HG02840 (cell line): Measurements from ENCODE around the gene MCC.

Experiments used
- ATAC-seq: cut with Tn5 transposase; IDR thresholded peaks from one replicate; pipeline ENCODE4 v1.9.1; 2021; ENCODE audit warnings: mild to moderate bottlenecking, moderate library complexity, moderate number of reproducible peaks; ENCODE audit not compliant: unreplicated experiment, low FRiP score

Gene MCC

DNA sequence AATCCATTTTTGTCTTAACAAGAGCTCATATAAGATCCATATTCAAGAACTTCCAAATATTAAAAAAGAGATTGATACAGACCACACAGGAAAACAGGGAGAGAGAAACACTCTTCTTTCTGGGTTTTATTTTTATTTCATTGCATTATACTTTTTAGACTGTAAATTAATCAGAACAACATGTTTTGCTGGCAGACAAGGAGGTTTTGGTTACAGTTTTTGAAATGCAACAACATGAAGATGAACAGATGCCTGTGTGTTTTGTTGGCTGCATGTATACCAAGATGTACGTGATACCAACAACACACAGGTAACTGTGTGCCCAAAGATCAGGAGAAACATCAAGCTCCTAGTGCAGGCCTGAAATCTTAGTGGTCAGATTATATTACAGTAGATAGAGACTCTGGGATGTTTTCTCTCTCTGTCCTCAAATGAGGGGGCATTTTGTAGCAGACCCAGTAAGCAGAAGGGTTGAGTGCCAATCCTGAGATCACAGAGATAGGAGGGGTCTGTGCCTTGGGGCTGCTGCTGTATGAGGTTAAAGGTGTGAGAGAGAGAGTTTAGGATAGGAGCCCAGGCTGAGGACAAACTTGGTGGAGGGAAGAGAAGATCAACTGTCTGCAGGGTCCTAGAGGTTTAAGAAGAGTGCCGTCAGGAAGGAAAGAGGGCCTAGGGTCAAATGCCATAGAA lies 359.5 kb downstream of the MCC start:
- no peak for ATAC-seq

DNA sequence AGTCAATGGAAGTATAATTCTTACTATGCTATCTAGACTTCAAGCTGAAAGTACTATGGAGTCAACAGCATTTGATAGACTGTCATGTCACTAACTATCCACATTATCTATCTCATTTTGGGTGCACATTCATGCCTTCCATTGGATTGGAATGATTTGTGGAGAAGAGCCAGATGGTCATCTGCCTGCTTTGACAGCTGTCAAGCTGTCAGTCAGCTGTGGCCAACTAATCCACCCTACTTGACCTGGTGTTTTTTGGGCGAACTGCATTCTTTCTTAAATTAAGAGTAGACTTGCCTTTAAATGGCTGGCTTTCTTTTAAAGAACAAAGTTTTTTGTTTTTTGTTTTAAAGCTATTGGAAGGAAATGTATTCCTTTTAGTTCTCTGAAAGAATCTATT lies 360.2 kb downstream of the MCC start:
- ATAC-seq = no peak

DNA sequence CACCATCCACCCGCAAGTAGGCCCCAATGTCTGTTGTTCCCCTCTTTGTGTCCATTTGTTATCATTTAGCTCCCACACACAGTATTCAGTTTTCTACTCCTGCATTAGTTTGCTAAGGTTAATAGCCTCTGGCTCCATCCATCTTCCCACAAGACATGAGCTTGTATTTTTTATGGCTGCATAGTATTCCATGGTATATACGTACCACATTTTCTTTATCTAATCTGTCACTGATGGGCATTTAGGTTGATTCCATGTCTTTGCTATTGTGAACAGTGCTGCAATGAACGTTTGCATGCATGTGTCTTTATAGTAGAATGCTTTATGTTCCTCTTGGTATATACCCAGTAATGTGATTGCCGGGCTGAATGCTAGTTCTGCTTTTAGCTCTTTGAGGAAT lies 361.2 kb downstream of the MCC start:
- no peak for ATAC-seq

DNA sequence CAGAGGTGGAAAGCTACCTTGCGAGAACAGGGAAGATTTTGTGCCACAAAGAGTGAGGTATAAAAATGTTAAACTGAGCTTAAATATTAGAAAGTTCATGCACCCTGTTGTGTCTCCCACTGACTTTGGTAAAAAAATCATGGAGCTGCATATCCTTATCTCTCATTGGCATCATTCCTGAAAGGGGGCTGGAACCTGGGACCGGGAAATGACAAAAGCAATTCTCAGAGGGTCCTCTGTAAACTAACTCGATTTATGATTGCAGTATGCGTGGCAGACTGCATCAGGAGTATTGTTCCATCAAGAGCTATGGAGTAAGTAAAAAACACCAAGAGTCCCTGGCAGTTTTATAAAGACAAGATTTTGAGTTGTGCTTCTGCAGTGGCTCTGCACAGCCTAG lies 362.9 kb downstream of the MCC start:
- ATAC-seq = no peak

DNA sequence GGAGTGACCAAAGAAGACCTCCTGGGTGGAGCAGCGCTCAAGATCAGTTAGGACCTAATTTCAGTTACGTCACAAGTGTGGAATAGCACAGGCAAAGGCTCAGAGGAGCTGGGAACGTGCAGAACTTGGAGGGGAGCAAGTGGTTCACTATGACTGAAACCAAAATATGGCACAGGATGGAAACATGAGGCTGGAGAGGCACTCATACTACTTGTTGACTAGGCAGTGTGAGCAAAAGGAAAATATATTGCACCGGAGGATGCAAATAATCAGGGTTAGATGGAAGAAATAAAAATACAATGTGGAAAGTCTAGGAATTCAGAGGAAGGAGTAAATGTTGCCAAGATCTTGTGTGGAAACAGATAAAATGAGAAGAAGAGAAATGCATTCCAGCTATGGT lies 363.3 kb downstream of the MCC start:
- ATAC-seq = no peak

DNA sequence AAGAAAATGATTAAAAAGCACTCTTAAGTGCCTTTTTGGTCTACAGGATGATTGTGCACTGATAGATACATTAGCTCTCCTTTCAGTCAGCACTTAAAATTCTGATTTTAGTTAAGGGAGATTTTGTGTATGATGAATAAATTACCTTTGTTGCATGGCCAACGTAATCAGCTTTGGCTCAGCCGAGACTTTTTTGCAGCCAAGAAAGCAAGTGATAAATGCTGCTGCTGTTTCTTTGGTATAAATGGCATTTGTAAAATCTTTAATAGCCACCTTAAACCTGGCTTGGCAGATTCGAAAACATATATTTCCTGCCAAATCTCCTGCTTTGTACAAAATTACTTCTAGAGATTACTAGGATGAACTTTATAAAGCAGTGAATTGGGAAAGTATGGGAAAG lies 364.0 kb downstream of the MCC start:
- no peak for ATAC-seq

DNA sequence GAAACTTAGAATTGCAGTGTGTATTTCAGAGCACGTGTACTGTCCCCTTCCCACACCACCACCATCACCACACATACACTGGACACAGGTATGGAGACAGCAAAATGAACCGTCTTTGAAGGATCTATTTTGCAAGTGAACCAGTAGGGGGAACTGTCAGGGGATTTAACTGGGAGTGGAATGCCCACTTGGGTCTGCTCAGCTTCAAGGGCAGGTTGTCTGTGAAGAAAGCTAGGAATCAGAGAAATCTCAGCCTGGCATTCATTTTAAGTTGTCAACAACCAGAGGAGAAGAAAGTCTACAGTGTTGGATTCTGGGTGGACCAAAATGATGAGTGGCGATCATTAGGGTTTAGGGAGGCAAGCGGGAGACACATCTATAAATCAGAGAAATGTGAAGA lies 364.6 kb downstream of the MCC start:
- no peak for ATAC-seq

DNA sequence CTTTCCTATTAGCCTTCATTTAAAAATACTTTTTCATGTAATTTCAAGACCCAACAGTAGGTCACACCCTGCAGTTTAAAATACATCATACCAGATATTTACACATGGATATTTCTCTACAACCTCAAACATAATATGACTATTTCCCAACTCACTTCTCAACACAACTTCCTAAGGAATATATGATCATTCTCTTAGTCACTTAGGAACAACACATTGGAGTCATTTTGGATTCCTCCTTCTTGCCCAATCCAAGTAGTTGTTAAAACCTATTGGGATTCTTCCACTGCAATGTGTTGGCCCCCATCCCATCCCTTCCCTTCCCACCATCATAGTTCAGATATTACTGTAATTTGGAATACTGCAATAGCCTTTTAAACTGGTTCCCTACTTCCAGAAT lies 366.2 kb downstream of the MCC start:
- no peak for ATAC-seq

DNA sequence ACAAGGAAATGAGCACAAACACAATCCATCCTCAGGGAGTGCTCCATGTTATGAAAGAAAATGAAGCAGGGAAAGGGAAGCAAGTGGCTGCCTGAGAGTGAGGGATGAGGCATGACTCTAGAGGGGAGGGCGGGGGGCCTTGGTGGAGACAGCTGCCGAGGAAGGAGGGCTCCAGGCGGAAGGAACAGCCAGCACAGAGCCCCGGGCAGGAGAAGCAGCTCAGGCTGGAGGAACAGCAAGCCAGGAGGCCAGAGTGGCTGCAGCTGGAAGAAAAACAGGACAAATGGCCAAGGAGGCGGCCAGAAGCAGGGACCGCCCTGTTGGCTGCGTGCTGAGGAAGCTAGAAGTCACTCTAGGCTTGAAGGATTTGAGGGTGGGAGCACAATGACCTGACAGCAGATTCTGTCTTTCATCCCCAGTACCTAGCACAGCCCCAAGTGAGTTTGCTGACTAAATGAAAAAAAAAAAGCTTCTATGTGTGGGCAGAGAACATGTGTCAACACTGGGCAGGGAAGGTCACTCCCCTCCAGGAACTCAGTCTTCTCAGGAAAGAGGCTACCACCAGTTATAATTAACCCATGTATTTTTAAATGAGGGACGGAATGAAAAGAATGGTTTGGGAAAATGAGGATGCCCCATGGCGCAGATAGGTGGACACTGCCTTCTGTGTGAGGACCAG lies 368.9 kb downstream of the MCC start:
- no peak for ATAC-seq

DNA sequence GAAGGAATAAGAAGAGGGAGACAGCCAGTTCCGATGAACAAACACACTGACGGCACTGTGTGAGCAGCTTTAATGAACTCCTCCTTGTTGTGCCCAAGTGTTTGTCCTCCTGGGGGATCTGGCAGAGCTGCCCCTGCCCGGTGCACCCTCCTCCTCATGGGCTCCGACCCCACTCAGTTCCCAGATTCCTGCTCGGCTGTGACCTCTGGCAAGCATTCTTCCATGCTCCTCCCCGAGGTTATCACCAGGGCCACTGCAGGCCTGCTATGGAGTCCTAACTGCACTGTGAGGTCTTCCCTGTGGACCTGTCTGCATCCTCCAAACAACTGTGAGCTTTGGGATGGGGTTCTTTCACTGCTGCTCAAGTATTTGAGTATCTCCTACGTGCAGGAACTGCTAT lies 369.5 kb downstream of the MCC start:
- ATAC-seq = no peak

DNA sequence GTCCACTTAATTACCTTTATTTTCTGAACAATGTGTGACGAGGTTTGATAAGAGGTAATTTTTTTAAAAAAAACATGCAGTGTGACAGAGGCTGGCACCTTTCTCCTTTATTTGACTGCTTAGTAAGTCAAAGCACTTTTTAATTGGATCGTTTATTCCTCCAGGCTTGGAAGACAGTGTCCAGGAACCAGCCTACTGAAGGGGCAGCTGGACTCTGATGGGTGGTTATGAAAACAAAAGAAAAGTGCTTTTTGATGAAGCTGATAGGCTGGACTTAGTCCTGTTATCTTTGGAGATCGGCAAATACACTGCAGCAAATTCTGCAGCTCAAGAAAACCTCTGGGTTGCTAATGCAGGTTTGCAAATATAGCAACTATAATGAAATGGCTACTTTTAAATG lies 370.0 kb downstream of the MCC start:
- no peak for ATAC-seq

DNA sequence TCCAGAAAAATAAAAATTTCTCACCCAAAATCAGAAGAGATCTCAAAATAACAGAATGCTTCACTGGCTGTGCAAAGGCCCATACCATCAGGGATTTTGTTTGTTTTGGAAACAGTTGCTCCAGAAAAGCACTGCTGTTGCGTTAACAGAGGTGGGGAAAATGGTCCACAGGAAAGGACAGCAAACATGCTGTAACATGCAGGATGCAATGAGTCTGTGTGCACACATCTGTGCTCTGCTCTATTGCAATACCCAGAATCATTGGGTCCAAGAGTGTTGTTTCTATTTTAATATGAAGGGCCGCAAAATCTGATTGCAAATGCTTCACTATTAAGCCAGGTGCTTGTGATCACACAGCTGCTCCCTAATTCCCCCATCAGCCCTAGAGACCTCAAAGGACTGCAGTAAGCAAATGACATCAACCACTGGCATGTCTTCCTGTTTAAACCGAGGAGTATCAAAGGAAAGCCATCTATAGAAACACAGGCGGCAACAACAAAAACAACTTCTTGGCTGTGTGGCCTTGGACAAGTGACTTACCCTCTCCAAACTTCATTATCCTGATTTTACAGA lies 370.6 kb downstream of the MCC start:
- ATAC-seq = no peak

DNA sequence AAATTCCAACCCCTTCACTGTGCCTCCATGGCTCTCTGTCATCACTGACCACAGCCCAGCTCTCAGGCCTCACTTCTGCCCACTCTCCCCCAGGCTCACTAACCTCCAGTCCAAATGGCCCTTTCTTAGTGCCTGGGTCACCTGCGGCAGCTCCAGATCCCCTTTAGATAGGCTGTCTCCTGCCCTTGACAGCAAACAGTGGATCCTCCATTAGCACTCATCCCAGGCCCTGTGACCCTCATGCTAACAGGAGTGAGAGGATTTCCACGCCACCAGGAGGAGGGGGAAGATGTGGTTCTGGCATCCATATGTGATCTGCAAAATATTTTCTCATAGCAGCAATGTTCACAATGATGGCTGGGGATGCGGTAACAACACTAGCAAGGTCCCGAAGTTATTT lies 372.3 kb downstream of the MCC start:
- no peak for ATAC-seq

DNA sequence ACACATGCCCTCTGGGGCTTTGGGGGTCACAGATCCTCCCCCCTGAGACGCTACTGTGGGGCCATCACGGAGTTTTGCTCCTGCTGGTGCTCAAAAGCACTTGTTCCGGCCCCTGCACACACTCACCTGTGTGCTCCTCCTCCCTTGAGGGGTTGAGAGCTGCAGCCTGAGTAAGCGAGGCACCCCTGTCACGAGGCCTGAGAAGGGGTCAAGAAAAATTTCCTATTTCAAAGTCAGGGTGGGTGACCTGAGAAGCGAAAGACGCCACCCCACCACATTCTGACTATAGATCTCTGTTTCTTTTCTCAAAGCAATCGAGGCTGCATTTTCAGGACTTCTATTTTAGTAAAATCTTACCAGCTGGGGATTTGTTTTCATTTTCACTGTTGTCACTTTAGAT lies 373.2 kb downstream of the MCC start:
- no peak for ATAC-seq

DNA sequence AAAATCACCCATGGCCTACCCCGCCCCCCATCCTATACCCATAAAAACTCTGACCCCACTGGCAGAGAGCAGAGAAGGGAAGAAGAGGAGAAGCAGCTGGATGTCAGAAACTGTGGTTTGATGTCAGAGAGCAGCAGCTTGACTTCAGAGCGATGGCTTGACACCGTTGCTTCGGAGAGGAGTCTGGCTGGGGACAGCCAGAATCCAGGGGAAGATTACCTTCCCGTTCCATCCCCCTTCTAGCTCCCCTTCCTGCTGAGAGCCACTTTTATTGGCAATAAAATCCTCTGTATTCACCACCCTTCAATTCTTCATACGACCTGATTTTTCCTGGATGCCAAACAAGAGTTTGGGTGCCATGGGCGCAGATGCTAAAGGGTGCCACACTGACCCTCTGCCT lies 373.7 kb downstream of the MCC start:
- ATAC-seq = no peak

DNA sequence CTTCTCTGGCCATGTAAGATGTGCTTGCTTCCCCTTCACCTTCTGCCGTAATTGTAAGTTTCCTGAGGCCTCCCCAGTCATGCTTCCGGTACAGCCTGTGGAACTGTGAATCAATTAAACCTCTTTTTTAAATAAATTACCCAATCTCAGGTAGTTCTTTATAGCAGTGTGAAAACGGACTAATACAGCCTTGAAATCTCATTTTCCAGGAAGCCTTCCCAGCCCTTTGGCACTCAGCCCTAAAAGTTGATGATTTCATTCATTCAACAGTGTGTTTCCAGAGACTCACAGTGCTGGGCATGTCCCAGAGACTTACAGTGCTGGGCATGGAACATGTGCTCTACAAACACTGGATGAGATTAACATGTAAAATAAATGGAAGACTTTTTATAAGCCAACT lies 375.8 kb downstream of the MCC start:
- ATAC-seq = no peak

DNA sequence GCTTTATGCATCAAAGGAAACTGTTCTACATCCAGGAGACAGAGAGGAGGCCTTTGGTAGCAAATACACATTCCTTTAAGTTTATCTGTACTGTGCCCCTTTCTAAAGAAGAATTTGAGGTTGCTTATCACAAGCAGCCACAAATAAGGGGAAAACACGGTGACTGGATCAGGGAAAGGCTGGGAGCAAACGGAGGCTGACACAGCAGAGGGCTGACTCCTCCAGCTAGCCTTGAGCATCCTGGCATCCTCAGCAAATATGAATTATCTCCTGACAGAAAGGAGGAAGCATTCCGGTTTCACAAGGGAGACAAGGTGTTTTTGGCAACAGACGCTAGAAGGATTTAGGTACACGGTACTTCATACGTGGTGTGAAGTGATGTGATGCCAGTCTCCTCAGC lies 378.1 kb downstream of the MCC start:
- no peak for ATAC-seq

DNA sequence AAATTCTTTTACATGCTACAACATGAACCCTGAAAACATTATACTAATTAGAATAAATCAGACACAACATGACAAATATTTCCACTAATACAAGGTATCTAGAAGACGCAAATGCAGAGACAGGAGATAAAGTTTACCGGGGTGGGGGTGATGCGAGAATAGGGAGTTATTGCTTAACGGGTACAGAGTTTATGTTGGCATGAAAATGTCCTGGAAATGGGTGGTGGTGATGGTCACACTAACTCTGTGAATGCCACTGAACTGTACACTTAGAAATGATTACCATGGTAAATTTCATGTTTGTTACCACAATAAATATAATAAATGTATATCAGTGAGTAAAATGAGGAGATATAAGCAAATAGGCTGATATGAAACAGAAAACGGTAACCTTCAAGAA lies 378.9 kb downstream of the MCC start:
- ATAC-seq = no peak

DNA sequence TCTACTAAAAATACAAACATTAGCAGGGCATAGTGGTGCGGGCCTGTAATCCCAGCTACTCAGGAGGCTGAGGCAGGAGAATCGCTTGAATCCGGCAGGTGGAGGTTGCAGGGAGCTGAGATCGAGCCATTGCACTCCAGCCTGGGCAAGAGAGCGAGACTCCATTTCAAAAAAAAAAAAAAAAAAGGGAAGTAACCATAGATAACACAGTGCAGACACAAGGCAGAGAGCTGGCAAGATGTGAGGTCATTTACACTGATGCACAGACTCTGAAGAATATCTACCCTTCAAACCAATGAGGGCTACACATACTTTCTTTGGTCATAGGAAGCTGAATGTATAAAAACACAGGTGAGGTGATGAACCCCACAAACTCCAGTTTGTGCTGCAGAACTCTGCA lies 379.8 kb downstream of the MCC start:
- ATAC-seq = no peak

DNA sequence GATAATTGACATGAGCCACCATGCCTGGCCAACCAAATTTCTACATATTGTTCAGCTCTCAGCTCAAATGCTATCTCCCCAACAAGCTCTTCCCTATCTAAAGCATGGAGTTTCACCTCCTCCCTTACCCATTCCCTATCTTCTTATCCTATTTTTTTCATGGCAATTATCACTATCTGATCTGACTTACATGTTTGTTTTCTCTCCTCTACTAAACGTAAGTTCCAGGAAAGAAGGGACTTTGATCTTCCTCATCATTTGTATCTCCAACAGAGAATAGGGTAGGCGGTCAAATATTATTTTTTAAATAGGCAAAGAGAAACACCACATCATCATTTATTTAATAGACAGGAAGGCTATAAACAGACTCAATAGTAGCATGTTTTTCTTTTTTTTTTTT lies 381.4 kb downstream of the MCC start:
- ATAC-seq = no peak

DNA sequence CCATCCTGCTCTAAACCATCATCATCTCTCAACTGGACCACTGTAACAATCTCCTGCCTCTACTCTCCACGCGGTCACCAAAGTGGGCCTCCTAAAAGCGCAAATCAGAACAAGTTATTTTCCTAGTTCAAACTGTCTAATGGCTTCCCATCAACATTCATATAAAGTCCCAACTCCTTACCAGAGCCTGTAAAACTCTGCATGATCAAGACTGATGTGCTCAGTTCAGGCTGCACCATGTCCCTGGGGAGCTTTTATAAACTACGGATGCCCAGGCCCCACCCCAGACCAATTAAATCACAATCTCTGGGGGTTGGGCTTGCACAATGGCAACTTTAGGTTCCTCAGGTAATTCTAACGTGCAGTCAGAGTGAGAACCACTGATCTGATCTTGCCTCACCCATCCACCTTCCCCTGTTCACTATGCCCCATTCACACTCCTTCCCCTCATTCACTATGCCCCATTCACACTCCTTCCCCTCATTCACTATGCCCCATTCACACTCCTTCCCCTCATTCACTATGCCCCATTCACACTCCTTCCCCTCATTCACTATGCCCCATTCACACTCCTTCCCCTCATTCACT lies 382.5 kb downstream of the MCC start:
- ATAC-seq = no peak

DNA sequence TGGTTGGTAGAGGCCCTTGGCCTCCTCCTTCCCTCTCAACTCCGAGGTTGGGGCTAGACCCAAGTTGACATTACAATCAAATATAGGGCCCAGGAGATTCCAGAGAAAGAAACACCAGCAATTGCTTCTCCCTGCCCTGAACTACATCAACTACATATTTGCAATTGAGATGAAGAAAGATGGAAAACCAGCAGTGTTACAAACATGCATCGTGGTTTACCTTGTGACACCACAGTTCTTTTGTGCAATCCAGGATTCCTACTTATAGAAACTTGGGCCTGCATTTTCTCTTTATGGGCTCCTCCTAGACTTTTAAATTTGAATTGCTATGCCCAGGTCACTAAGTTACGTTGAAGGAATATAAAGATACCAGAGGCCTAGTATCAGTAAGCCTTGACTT lies 384.9 kb downstream of the MCC start:
- ATAC-seq = no peak
